NT2/D1 (cell line): ENCODE data around the gene HECW1.

Source experiments
- SUZ12 ChIP-seq: IDR thresholded peaks from 2 replicates; pipeline ENCODE4 v1.6.1; 2011; ENCODE audit not compliant: insufficient read length, insufficient read depth; ENCODE audit errors: extremely low read depth
- YY1 ChIP-seq: IDR thresholded peaks from 2 replicates; pipeline ENCODE4 v1.6.1; 2011; ENCODE audit not compliant: insufficient read length, insufficient read depth
- ZNF274 ChIP-seq: IDR thresholded peaks from 2 replicates; pipeline ENCODE4 v1.6.1; 2011; ENCODE audit warnings: mild to moderate bottlenecking, low read depth, low read length

DNA sequence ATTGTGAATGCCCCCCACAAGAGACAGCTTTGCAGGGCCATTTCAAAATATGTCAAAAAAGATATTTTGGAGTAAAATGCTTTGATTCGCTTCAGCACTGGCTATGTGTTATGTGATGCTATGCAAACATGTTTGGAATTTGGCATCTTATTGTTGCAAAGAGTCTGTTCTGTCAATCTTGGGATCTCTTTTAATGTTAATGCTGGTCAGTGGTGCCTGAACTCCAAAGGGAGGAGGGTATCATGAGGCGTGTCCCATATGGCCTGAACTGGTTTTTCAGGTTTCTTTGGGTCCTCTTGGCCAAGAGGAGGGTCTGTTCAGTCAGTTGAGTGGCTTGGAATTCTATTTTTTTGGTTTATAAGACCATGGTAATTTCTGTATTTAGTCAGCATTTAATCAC lies 81.4 kb downstream of the HECW1 start:
- TF ChIP-seq ZNF274 (no peak), YY1 (no peak), SUZ12 (no peak)
